ENCODE results near the gene RALBP1. TPM values are rescaled to one million over a fixed set of nuclear protein-coding genes. Genes with fewer than 3 reads are reported as not detected.

Gene RALBP1
- total RNA-seq, 1 experiment from 2014 or later = 70.0 TPM

DNA sequence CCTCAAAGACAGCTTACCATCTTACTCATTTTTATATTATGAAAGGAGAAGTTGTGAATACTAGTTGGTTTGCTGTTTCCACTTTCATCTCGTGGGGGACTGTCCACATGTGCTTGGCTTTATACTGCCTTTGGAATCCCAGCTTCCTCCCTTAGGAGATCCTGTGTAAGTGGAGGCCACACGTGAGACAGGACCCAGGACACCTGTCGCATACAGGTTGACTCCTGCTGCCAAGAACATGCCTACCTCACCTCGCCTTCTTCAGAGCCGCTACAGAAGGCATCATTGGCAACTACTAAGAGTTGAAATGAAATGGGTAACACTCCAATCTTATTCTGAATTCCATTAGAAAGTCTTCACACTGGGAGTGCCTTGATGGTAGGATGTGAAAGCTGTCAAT is 69.7 kb downstream of the RALBP1 start:
- DNase-seq (ENCODE audit: low read depth, low spot score) = no peak
- BruUV-seq (replicated peaks) = no TSS peak
- H3K36me3 ChIP-seq (ENCODE audit: control insufficient read depth, insufficient read depth, low read length) = peaks cover 16% of the 10 kb centered on the region
- POLR2A ChIA-PET = no interaction called here
- TF ChIP-seq, protein P1, sequence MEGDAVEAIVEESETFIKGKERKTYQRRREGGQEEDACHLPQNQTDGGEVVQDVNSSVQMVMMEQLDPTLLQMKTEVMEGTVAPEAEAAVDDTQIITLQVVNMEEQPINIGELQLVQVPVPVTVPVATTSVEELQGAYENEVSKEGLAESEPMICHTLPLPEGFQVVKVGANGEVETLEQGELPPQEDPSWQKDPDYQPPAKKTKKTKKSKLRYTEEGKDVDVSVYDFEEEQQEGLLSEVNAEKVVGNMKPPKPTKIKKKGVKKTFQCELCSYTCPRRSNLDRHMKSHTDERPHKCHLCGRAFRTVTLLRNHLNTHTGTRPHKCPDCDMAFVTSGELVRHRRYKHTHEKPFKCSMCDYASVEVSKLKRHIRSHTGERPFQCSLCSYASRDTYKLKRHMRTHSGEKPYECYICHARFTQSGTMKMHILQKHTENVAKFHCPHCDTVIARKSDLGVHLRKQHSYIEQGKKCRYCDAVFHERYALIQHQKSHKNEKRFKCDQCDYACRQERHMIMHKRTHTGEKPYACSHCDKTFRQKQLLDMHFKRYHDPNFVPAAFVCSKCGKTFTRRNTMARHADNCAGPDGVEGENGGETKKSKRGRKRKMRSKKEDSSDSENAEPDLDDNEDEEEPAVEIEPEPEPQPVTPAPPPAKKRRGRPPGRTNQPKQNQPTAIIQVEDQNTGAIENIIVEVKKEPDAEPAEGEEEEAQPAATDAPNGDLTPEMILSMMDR (IDR thresholded peaks at IDR 0.05) = no peak
- no peak for TF ChIP-seq POLR2AphosphoS5 (IDR thresholded peaks at IDR 0.05; ENCODE audit: low read depth, low read length)
- no peak overlapping the region for H3K27ac ChIP-seq (ENCODE audit: low read length)
- in situ Hi-C loops (cut with HindIII; ENCODE audit: low pct_unique_long_range_greater_than_20kb, low sequenced_read_pairs) (no loop called here), intact Hi-C loops (cut with micrococcal nuclease; ENCODE audit: unreplicated experiment) (no loop called here)
- CTCF ChIA-PET = no interaction called here
- H3K9me3 ChIP-seq (ENCODE audit: control insufficient read depth, insufficient read depth, low read depth, low read length) = no peaks in the 10 kb centered on the region
- no peaks in the 10 kb centered on the region for H3K27me3 ChIP-seq (ENCODE audit: control insufficient read depth, insufficient read depth, low read length)
- H3K4me3 ChIP-seq (ENCODE audit: low read depth in 2 of 2, low read length in 2 of 2) = no peak overlapping the region
- H3K4me1 ChIP-seq (ENCODE audit: control insufficient read depth, insufficient read depth, low read length) = no peaks in the 10 kb centered on the region
- ATAC-seq = no peak

DNA sequence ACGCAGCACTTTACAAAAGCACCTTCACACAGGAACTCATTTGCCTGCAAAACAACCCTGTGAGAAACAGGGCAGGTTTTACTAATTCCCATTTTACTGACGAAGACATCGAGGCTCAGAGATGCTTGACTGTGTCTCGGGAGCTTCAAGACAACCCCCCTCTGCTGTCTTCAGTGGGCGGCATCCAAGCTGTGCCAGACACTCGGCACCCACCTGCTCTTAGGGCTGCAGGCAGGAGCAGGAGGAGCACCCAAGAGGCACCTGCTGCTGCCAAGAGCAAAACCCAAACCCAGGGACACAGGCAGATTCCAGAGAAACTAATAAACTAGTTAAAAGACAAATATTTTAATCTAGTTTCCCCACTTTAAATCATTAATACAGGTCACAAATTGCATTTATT is 71.2 kb downstream of the RALBP1 start:
- DNase-seq (ENCODE audit: low read depth, low spot score) = no peak
- in situ Hi-C loops (cut with HindIII; ENCODE audit: low pct_unique_long_range_greater_than_20kb, low sequenced_read_pairs) = no loop called here
- intact Hi-C loops (cut with micrococcal nuclease; ENCODE audit: unreplicated experiment) = no loop called here
- TF ChIP-seq, protein P1 (IDR thresholded peaks at IDR 0.05) = no peak
- TF ChIP-seq, protein P2, sequence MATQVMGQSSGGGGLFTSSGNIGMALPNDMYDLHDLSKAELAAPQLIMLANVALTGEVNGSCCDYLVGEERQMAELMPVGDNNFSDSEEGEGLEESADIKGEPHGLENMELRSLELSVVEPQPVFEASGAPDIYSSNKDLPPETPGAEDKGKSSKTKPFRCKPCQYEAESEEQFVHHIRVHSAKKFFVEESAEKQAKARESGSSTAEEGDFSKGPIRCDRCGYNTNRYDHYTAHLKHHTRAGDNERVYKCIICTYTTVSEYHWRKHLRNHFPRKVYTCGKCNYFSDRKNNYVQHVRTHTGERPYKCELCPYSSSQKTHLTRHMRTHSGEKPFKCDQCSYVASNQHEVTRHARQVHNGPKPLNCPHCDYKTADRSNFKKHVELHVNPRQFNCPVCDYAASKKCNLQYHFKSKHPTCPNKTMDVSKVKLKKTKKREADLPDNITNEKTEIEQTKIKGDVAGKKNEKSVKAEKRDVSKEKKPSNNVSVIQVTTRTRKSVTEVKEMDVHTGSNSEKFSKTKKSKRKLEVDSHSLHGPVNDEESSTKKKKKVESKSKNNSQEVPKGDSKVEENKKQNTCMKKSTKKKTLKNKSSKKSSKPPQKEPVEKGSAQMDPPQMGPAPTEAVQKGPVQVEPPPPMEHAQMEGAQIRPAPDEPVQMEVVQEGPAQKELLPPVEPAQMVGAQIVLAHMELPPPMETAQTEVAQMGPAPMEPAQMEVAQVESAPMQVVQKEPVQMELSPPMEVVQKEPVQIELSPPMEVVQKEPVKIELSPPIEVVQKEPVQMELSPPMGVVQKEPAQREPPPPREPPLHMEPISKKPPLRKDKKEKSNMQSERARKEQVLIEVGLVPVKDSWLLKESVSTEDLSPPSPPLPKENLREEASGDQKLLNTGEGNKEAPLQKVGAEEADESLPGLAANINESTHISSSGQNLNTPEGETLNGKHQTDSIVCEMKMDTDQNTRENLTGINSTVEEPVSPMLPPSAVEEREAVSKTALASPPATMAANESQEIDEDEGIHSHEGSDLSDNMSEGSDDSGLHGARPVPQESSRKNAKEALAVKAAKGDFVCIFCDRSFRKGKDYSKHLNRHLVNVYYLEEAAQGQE (IDR thresholded peaks at IDR 0.05; ENCODE audit: insufficient read depth in 1 of 2, low read depth in 2 of 2, low read length in 1 of 2) = no peak
- TF ChIP-seq TCF7L2 (IDR thresholded peaks at IDR 0.05; ENCODE audit: low read depth, low read length) = no peak
- no peak for TF ChIP-seq POLR2AphosphoS5 (IDR thresholded peaks at IDR 0.05; ENCODE audit: low read depth, low read length)
- TF ChIP-seq SIN3A (IDR thresholded peaks at IDR 0.05; ENCODE audit: borderline replicate concordance, insufficient read depth, low read depth, low read length) = no peak
- no peaks in the 10 kb centered on the region for H3K9me3 ChIP-seq (ENCODE audit: control insufficient read depth, insufficient read depth, low read depth, low read length)
- H3K4me3 ChIP-seq (ENCODE audit: low read depth in 2 of 2, low read length in 2 of 2) = no peak overlapping the region
- H3K27ac ChIP-seq (ENCODE audit: low read length) = no peak overlapping the region
- H3K27me3 ChIP-seq (ENCODE audit: control insufficient read depth, insufficient read depth, low read length) = no peaks in the 10 kb centered on the region
- H3K4me1 ChIP-seq (ENCODE audit: control insufficient read depth, insufficient read depth, low read length) = no peaks in the 10 kb centered on the region
- no peak for ATAC-seq
- CTCF ChIA-PET = no interaction called here
- peaks cover 19% of the 10 kb centered on the region for H3K36me3 ChIP-seq (ENCODE audit: control insufficient read depth, insufficient read depth, low read length)
- BruUV-seq (replicated peaks) = no TSS peak
- POLR2A ChIA-PET = no interaction called here

DNA sequence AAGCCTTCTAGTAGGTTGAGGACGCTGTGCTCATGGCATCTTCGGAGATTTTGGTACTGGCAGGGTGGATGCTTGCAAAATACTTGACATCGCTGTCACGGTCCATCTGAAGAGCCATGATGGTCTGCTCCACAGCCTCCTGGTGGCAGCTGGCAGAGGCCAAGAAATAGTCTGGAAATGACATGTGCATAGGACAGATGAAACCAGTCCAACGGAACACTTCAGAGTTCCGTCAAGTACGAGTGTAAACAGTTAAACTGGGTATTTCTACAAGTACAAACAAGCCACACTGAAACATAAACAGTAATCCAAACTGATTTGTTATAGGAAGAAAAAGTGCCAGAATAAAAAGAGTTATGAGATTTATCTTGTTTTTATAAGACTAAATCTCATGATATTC is 72.5 kb downstream of the RALBP1 start:
- CTCF ChIA-PET = no interaction called here
- BruUV-seq (replicated peaks) = no TSS peak
- ATAC-seq (no peak), DNase-seq (ENCODE audit: low read depth, low spot score) (no peak)
- Histone ChIP-seq H3K4me3 (ENCODE audit: low read depth in 2 of 2, low read length in 2 of 2) (no peak overlapping the region), H3K27me3 (ENCODE audit: control insufficient read depth, insufficient read depth, low read length) (no peaks in the 10 kb centered on the region), H3K9me3 (ENCODE audit: control insufficient read depth, insufficient read depth, low read depth, low read length) (no peaks in the 10 kb centered on the region), H3K36me3 (ENCODE audit: control insufficient read depth, insufficient read depth, low read length) (peaks cover 19% of the 10 kb centered on the region), H3K4me1 (ENCODE audit: control insufficient read depth, insufficient read depth, low read length) (no peaks in the 10 kb centered on the region), H3K27ac (ENCODE audit: low read length) (no peak overlapping the region)
- POLR2A ChIA-PET = no interaction called here
- intact Hi-C loops (cut with micrococcal nuclease; ENCODE audit: unreplicated experiment) (no loop called here), in situ Hi-C loops (cut with HindIII; ENCODE audit: low pct_unique_long_range_greater_than_20kb, low sequenced_read_pairs) (no loop called here)
- TF ChIP-seq POLR2AphosphoS5 (IDR thresholded peaks at IDR 0.05; ENCODE audit: low read depth, low read length) (no peak), SIN3A (IDR thresholded peaks at IDR 0.05; ENCODE audit: borderline replicate concordance, insufficient read depth, low read depth, low read length) (no peak), TCF7L2 (IDR thresholded peaks at IDR 0.05; ENCODE audit: low read depth, low read length) (no peak)
- TF ChIP-seq, protein P2 (IDR thresholded peaks at IDR 0.05; ENCODE audit: insufficient read depth in 1 of 2, low read depth in 2 of 2, low read length in 1 of 2) = no peak
- TF ChIP-seq, protein P1 (IDR thresholded peaks at IDR 0.05) = no peak

Data from Panc1 (cell line).